Stimulated activated CD4-positive, alpha-beta T cell treated with anti-CD3 and anti-CD28 coated beads, Interleukin-12 subunit alpha, Interleukin-12 subunit beta, amount 100 ng/mL, for 4 hours (primary cell): ENCODE measurements around the gene NFYA.

Experiments
- DNase-seq: peaks from one replicate; pipeline ENCODE4 v3.0.0-alpha.2; 2020

Gene NFYA

GRCh38 chr6:41072836-41073202 is at the start of gene NFYA:
Gene NFYA (plus strand): TSS chr6:41072974. CDS start chr6:41079090, 6,116 bp downstream.
- DNase-seq: peak; percentile 99

- DNase-seq: no peak
Measured at GRCh38 chr6:41023114-41023513, 49.7 kb upstream of the NFYA start.

DNA sequence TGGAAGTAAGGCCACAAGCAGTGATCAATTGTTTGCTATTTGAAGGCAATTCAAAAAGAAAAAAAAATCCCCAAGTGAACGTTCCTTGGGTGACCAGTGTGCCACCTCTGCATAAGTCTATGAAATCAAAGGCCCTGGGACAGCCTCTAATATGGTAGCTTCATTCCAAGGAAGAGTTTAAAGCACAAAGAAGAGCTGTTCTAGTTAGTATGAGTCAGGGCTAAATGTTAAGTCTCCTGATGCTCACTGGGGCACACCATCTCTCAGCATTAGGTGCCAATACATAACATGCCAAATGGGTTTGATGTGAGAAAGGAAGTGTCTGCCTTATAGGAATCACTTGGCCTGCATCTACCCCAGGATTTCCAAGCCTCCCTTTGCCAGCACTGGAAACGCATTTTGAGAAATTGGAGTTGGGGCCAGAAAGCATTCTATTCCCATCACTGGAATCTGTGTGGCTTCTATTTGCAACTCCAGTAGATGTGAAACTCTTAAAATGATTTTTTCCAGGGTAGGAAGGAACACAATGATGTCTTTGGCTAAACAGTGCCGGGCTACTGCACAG is 46.7 kb upstream of the NFYA start:
- no peak for DNase-seq

GRCh38 chr6:41027241-41027640 is 45.5 kb upstream of the NFYA start:
- DNase-seq: no peak

GRCh38 chr6:41027799-41028560 is 44.8 kb upstream of the NFYA start:
- peak; percentile 75 for DNase-seq

DNA sequence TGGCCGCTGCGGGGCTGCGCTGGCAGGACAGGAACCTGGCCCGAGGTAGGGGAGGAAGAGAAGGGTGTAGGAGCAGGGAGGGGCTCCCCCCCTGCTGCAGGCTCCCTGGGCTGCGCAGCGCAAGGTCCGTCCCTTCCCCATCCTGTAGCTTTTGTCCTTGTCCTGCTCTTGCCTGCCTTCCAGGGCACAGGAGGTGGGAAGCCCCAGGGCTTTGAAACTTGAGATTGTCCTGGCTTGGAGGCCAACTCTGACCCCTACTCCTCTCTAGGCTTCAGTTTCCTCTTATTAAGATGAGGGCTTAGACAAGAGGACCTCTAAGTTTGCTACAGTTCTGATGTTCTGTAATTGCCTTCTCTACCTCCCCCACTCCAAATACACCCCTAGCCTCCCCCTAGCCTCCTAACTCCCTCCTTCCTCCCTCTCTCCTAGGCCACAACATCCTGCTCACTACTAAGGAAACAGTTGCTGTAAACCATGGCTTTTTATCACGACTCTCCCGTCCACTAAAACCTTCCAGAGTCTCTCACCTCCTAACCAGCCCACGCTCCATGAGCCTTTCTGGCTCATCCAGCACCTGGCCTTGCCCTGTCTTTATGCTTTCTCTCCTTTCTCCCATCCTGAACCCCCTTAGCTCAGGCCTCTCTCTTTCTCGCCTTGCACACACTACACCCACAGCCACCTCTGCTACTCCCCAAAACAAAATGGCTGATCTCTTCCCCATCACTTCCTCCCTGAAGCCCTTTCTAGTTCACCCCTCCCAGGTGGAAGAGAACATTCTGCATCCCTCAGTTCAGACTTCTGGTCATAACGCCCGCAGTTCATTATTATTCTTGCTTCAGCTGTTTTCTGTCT is 44.0 kb upstream of the NFYA start:
- DNase-seq: no peak

GRCh38 chr6:41032830-41033229 is 39.9 kb upstream of the NFYA start:
- DNase-seq: no peak

DNA sequence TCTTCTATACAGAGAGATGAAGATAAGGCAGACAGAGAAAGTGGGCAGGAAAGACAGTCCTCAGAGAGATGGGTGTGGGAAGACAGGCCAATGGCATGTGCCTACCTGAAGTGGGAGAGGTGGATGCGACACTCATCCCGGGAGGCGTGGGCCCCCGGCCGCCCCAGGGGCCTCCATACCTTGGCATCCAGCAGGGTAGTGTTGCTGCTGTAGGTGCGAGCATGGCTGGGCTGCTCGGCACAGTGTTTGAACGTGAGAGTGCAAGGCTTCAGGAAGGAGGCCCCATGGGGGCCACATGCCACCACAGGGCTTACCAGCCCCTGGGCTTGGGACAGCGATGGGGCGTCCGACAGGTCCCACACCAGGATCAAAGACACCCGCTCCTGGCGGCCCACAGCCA is 39.0 kb upstream of the NFYA start:
- no peak for DNase-seq

DNA sequence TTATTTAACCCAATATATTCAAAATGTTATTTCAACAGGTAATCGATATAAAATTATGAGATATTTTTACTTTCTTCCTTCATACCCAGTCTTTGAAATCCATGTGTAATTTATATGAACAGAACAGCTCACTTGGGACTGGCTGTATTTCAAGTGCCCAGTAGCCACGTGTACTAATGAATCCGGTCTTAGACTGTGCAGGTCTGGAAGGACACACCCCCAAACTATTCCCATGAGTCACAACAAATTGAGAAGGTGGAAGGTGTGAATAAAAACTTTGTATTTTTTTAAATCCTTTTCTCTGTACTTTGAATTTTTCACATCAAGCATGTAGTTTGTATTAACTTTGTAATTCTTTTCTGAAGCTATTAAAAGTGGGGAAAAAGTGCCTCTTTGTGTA is 36.6 kb upstream of the NFYA start:
- no peak for DNase-seq

DNA sequence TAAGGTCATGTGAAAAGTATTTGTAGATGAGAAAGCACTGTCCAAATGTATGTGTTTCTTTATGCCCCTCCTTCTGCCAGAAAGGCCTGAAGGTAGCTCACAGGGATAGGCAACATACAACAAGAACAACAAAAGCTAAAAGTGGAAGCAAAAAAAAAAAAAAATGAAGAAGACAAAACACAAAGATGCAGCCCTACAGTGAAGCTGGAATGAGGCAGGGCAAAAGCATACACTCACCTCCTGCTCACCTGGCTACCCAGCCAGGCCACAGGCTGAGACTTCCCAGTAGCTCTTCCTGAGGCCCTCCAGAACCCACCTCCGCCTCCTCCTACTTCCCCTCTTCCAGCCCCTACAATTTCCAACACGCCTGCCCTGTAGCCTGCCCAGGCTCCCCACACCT is 36.2 kb upstream of the NFYA start:
- DNase-seq: no peak

GRCh38 chr6:41037107-41037900 is 35.5 kb upstream of the NFYA start:
- no peak for DNase-seq

- no peak for DNase-seq
Measured at GRCh38 chr6:41038205-41038604, 34.6 kb upstream of the NFYA start.

GRCh38 chr6:41039060-41039998 is 33.4 kb upstream of the NFYA start, which contains the start of gene UNC5CL:
Gene UNC5CL (minus strand): TSS chr6:41039221. CDS start chr6:41035074, 4,147 bp downstream.
- DNase-seq: peak; percentile 48

DNA sequence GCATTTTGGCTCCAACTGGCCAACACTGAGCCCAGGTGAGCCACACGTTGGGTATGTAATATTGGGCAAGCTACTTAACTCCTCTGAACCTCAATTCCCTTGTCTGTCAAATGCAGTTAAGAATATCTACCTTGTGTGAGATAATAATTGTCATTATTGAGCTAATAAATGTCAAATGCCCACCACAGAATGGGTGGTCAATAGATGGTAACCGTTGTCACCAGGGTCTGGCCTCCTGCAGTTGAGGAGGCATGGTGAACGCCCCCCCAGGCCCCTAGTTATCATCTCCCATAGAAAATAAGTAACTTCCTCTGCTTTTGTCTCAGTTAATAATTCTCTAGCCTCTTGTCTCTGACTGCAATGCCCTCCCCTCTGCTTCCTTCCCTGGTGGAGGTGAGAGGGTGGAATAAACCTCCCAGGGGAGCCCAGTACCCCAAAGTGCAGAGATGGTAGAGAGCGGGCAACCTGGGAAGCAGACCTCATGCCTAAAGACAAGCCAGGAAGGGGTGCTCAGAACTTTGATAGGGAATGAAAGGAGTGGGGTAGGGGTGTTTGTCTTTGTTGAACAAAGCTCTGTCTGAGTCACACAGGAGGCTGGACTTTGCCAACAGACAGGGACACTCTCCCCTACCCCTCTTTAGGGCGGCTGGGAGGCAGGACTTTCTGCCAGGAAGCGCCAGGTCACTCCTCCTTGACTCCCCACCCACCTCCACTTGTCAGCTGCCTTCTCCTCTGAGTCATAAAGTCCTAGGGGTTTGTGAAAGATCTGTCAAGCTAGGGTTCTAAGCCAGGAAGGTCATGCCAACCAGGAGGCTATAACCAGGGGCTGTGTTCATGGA is 32.5 kb upstream of the NFYA start:
- DNase-seq: no peak

DNA sequence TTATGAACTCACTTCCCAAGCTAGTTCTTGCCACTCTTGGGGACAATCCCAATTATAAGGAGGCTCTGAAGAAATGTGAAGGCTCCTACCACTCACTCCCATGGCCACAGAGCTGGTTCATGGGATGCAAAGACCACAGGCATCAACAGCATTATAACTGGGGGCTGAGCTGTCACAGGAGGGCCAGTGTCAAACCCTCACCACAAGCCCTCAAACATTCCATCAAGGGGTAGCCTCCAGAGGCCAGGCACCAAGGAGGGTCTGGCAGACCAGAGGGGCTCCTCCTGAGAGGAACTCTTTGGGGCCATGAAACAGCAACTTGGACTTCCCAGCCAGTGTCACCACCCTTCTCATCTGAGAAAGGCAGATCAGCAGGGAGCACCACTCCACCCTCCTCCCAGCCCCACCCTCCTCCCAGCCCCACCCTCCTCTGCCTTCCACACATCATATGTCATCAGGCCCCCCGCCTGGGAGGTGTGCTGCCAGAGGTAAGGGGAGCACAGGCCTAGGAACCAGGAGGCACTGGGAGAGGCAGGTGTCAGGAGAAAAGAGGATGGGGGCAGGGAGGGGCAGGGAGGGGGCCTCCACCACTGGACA is 31.7 kb upstream of the NFYA start:
- DNase-seq: no peak

DNA sequence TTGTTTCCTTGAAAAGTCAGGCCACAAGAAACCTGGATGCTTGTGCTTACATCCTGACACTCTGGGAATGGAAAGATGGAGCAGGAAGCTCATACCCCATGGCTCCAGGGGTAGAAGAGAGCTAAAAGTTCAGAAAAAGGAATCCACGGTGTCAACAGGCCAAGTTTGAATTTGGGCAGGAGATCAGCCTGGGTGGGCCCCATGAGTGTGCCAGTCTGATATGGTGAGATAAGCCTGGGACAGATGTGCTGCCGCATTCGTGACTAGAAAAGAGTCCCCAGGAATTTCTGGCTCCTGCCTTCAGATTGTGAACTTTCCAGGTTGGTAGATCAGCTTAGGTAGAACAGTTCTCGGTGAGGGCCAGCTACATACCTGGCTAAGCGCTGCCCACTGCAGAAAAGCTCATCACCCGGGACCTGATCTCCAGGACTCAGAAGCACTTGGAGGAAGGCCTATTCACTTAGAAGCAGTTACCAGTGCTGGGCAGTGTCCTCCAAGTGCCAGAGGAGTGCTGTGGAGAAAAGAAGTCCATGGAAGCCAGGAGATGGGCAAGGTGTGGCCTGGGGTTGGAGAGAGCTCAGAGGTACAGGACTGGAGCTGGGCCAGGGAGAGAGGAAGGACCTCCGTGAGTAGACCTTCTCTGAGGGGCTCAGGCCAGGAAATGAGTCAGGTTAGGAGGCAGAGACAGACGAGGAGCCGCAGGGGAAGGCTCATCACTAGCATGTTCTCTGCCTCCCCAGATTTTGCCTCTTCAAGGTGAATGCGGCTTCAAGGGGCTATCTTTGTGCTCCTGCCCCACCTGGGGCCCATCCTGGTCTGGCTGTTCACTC is 30.3 kb upstream of the NFYA start, which contains the start of gene TSPO2:
TSS of gene TSPO2 (plus strand) at position 242 of the 830 bp plus-strand sequence. CDS start at position 761, 519 bp downstream.
- no peak for DNase-seq

- no peak for DNase-seq
Measured at GRCh38 chr6:41043151-41043550, 29.6 kb upstream of the NFYA start.

DNA sequence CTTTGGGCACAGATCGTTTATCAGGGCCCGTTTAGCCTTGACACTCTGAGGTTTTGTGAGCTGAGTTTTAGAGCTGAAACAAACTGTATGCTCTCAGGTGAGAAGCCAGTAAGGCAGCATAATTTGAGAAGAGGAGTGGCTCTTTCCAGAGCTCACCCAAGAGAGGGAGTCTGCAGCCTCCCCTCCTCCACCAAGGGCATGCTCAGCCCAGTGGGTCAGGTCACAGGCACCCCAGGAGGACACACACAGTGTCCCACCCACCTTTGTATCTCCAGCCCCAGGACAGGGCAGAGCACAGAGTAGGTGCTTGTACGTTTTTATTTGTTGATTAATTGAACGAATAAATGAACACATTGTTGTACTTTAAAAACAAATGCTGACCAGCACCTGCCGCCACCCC is 27.1 kb upstream of the NFYA start:
- DNase-seq: no peak

DNA sequence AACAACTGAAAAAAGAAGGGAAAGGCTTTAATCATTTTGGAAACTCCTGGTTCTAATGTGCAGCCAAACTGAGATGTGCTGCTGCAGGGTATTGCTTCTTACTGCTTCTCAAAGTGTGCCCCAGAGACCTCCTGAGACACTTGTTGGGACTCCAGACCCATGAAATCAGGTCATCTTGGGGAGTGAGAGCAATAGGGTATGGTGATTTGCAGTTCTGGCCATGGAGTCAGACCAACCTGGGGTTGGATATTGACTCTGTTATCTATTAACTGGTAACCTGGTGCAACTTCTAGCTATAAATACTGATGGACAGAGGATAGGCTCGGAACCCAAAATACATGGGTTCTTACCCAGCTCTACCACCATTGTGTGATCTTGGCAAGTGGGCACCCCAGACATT is 26.7 kb upstream of the NFYA start:
- DNase-seq: no peak
